Astrocyte (in vitro differentiated cells and primary cell): Measurements from ENCODE around the gene TNPO1. TPM values are rescaled to one million over a fixed set of nuclear protein-coding genes. Genes with fewer than 3 reads are reported as not detected.

ENCODE experiments used
- DNase-seq: peaks from one replicate; pipeline ENCODE4 v3.0.0-alpha.2; 2010; ENCODE audit warnings: low read depth
- FAIRE-seq: peaks from 2 replicates; lab custom pipeline; 2011; peaks lifted over from hg19 to GRCh38; lab: Jason Lieb, UNC
- H2AFZ ChIP-seq: 2 replicates; pipeline ENCODE4 v1.6.0; 2012; ENCODE audit warnings: low read depth, low read length, inconsistent platforms
- H3K27ac ChIP-seq: 2 replicates; pipeline ENCODE4 v1.5.1; 2011; ENCODE audit warnings: low read depth, low read length, inconsistent platforms
- H3K27me3 ChIP-seq: 2 replicates; pipeline ENCODE4 v1.6.0; 2011; ENCODE audit warnings: low read length, inconsistent platforms; ENCODE audit not compliant: insufficient read depth
- H3K36me3 ChIP-seq: 2 replicates; pipeline ENCODE4 v1.5.1; 2011; ENCODE audit warnings: low read length, inconsistent platforms; ENCODE audit not compliant: insufficient read depth
- H3K4me1 ChIP-seq: 2 replicates; pipeline ENCODE4 v1.5.1; 2011; ENCODE audit warnings: low read length, inconsistent platforms; ENCODE audit not compliant: insufficient read depth
- H3K4me2 ChIP-seq: 2 replicates; pipeline ENCODE4 v1.6.0; 2012; ENCODE audit warnings: low read length, inconsistent platforms
- H3K4me3 ChIP-seq: 2 replicates; pipeline ENCODE4 v1.5.1; 2011; ENCODE audit warnings: low read depth, mild to moderate bottlenecking, low read length, inconsistent platforms; ENCODE audit not compliant: insufficient read depth
- H3K79me2 ChIP-seq: 2 replicates; pipeline ENCODE4 v1.6.0; 2012; ENCODE audit warnings: mild to moderate bottlenecking, low read length, inconsistent platforms; ENCODE audit not compliant: insufficient read depth
- H3K9ac ChIP-seq: 2 replicates; pipeline ENCODE4 v1.6.0; 2012; ENCODE audit warnings: mild to moderate bottlenecking, low read length, inconsistent platforms
- H3K9me3 ChIP-seq: 2 replicates; pipeline ENCODE4 v1.5.1; 2012; ENCODE audit warnings: low read depth, mild to moderate bottlenecking, low read length, inconsistent platforms; ENCODE audit not compliant: insufficient read depth
- H4K20me1 ChIP-seq: 2 replicates; pipeline ENCODE4 v1.6.0; 2012; ENCODE audit warnings: low read length, inconsistent platforms; ENCODE audit not compliant: insufficient read depth
- H3K27ac Mint-ChIP-seq: one replicate; pipeline ENCODE4 v1.8.0; 2021; ENCODE audit warnings: mild to moderate bottlenecking, mixed read lengths; ENCODE audit not compliant: unreplicated experiment
- H3K27me3 Mint-ChIP-seq: one replicate; pipeline ENCODE4 v1.8.0; 2021; ENCODE audit warnings: low read depth, mixed read lengths; ENCODE audit not compliant: unreplicated experiment
- H3K36me3 Mint-ChIP-seq: one replicate; pipeline ENCODE4 v1.8.0; 2021; ENCODE audit warnings: low read depth, mixed read lengths; ENCODE audit not compliant: unreplicated experiment
- H3K4me1 Mint-ChIP-seq: one replicate; pipeline ENCODE4 v1.8.0; 2021; ENCODE audit warnings: low read depth, mixed read lengths; ENCODE audit not compliant: unreplicated experiment
- H3K4me3 Mint-ChIP-seq: one replicate; pipeline ENCODE4 v1.8.0; 2021; ENCODE audit warnings: mild to moderate bottlenecking, moderate library complexity, mixed read lengths; ENCODE audit not compliant: unreplicated experiment
- H3K9me3 Mint-ChIP-seq: one replicate; pipeline ENCODE4 v1.8.0; 2021; ENCODE audit warnings: mild to moderate bottlenecking, mixed read lengths; ENCODE audit not compliant: unreplicated experiment
- EZH2 ChIP-seq: IDR thresholded peaks from 2 replicates; pipeline ENCODE4 v1.6.1; 2012; ENCODE audit warnings: mild to moderate bottlenecking, low read length, inconsistent platforms; ENCODE audit not compliant: insufficient read depth
- total RNA-seq: library from RNA; stranded (reverse); gene quantifications from 2 replicates; pipeline ENCODE4 v1.2.1, GENCODE V29; 2021
- TF ChIP-seq, protein P1 (sequence below): IDR thresholded peaks from 2 replicates; pipeline ENCODE4 v1.5.1; 2011; ENCODE audit warnings: low read depth, mild to moderate bottlenecking, inconsistent platforms, low read length, moderate library complexity; ENCODE audit not compliant: insufficient read depth

The TNPO1 gene
- total RNA-seq, 1 donor from 2014 or later = 184 TPM

DNA sequence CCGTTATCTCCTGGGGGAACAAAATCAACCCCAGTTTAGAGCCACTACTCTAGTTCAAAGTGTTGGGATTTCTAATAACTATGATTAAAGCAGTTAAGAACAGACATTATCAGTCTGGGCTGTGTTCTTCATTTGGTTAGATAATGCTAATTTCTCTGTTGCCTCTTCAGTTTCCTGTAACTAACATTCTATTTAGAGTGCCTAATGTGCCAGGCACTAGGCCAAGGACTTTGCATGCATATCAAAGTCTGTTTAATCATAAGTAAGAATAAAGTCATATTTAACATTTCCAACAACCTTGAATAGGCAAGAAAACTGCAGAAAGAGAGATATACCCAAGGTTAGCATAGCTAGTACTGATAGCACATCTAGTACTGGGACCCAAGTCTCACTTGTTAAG lies 68.4 kb downstream of the TNPO1 start:
- no peak for TF ChIP-seq EZH2
- TF ChIP-seq, protein P1, sequence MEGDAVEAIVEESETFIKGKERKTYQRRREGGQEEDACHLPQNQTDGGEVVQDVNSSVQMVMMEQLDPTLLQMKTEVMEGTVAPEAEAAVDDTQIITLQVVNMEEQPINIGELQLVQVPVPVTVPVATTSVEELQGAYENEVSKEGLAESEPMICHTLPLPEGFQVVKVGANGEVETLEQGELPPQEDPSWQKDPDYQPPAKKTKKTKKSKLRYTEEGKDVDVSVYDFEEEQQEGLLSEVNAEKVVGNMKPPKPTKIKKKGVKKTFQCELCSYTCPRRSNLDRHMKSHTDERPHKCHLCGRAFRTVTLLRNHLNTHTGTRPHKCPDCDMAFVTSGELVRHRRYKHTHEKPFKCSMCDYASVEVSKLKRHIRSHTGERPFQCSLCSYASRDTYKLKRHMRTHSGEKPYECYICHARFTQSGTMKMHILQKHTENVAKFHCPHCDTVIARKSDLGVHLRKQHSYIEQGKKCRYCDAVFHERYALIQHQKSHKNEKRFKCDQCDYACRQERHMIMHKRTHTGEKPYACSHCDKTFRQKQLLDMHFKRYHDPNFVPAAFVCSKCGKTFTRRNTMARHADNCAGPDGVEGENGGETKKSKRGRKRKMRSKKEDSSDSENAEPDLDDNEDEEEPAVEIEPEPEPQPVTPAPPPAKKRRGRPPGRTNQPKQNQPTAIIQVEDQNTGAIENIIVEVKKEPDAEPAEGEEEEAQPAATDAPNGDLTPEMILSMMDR = no peak
- Histone ChIP-seq H3K4me3 (no peak overlapping the region), H3K79me2 (peaks cover 61% of the 10 kb centered on the region), H3K4me1 (no peaks in the 10 kb centered on the region), H3K27ac (no peak overlapping the region), H2AFZ (no peak overlapping the region), H3K36me3 (peaks cover 69% of the 10 kb centered on the region), H3K27me3 (no peaks in the 10 kb centered on the region), H3K4me2 (no peak overlapping the region), H4K20me1 (peaks cover 36% of the 10 kb centered on the region), H3K9ac (no peak overlapping the region), H3K9me3 (no peaks in the 10 kb centered on the region)
- Mint-ChIP-seq H3K9me3 (no peaks in the 10 kb centered on the region), H3K27ac (no peak overlapping the region), H3K4me3 (no peak overlapping the region), H3K4me1 (no peaks in the 10 kb centered on the region), H3K36me3 (peaks cover 13% of the 10 kb centered on the region), H3K27me3 (no peaks in the 10 kb centered on the region)
- no peak for DNase-seq
- FAIRE-seq = no peak

DNA sequence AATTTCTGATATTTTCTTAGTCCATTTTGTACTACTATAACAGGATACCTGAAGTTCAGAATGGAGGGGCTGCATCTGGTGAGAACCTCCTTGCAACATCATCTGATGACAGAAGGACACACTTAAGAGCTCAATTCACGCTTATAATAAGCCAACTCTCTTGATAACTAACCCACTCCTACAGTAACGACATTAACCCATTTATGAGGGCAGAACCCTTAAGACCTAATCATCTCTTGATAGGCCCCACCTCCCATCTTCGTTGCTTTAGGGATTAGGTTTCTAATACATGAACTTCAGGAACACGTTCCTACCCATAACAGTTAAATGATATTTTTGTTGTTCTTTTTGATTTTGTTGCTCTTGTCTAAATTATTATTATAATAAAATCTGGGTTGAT lies 69.4 kb downstream of the TNPO1 start:
- no peaks in the 10 kb centered on the region for H3K27me3 Mint-ChIP-seq
- H3K36me3 Mint-ChIP-seq = peaks cover 13% of the 10 kb centered on the region
- Histone ChIP-seq H3K4me3 (no peak overlapping the region), H3K79me2 (peaks cover 60% of the 10 kb centered on the region), H3K9ac (no peak overlapping the region), H3K9me3 (no peaks in the 10 kb centered on the region), H3K27me3 (no peaks in the 10 kb centered on the region), H4K20me1 (peaks cover 40% of the 10 kb centered on the region), H3K4me1 (no peaks in the 10 kb centered on the region), H3K36me3 (peaks cover 78% of the 10 kb centered on the region), H3K27ac (no peak overlapping the region), H3K4me2 (no peak overlapping the region), H2AFZ (no peak overlapping the region)
- TF ChIP-seq, protein P1 = no peak
- TF ChIP-seq EZH2 = no peak
- no peaks in the 10 kb centered on the region for H3K4me1 Mint-ChIP-seq
- H3K4me3 Mint-ChIP-seq = no peak overlapping the region
- no peaks in the 10 kb centered on the region for H3K9me3 Mint-ChIP-seq
- no peak overlapping the region for H3K27ac Mint-ChIP-seq
- FAIRE-seq (no peak), DNase-seq (no peak)

DNA sequence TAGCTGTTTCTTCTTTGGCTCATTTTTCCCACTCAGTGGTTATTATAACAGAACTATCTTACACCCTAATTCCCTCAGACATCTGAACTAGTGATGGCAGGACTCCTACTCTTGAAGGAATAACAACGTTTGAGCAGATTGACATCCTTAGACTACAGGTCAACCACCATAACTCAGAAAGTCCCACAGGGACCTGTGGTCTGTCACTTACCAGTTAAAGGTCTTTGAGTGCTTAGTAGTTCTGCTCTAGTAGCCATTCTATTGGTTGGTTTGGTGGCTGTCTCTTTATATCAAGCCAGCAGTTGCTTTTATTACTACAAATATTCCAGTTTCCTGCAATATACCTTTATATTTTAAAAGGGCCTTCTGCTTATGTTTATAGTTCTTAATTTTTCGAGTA lies 72.1 kb downstream of the TNPO1 start:
- peaks cover 16% of the 10 kb centered on the region for H3K36me3 Mint-ChIP-seq
- no peaks in the 10 kb centered on the region for H3K4me1 Mint-ChIP-seq
- H3K79me2 ChIP-seq = peaks cover 44% of the 10 kb centered on the region
- H3K9me3 Mint-ChIP-seq = no peaks in the 10 kb centered on the region
- FAIRE-seq (no peak), DNase-seq (no peak)
- no peak overlapping the region for H3K4me3 Mint-ChIP-seq
- H2AFZ ChIP-seq = no peak overlapping the region
- no peak for TF ChIP-seq EZH2
- TF ChIP-seq, protein P1 = no peak
- no peaks in the 10 kb centered on the region for H3K27me3 ChIP-seq
- no peaks in the 10 kb centered on the region for H3K9me3 ChIP-seq
- no peaks in the 10 kb centered on the region for H3K27me3 Mint-ChIP-seq
- peaks cover 72% of the 10 kb centered on the region for H3K36me3 ChIP-seq
- H4K20me1 ChIP-seq = peaks cover 34% of the 10 kb centered on the region
- H3K4me3 ChIP-seq = no peak overlapping the region
- no peak overlapping the region for H3K9ac ChIP-seq
- H3K4me2 ChIP-seq = no peak overlapping the region
- no peaks in the 10 kb centered on the region for H3K4me1 ChIP-seq
- H3K27ac Mint-ChIP-seq = no peak overlapping the region
- H3K27ac ChIP-seq = no peak overlapping the region
